ENCODE results near the gene LNX2. TPM values are rescaled to one million over a fixed set of nuclear protein-coding genes. Genes with fewer than 3 reads are reported as not detected.

Gene LNX2
- total and polyA plus RNA-seq, 9 donors = 3.6 to 9.8 (median 7.8) TPM

DNA sequence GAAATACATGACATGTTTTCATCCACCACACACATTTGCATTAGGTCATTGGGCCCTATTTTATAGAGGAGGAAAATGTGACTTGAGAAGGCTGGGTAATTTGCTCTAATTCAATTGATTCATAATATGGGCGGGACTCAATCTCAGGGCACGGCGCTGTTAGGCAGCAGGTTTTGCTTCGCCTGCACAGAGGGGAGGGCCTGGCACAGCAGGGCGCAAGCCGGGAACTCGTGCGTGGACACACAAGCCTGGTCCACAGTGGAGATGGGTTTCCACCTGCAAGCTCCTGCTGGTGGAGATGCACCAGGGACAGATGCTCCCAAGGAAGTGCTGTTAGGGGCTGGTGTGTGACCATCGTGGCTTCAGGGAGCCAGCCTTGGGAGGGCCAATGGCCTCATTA, 111.5 kb downstream of the LNX2 start:
- DNase-seq = no peak
- H3K36me3 ChIP-seq = no peaks in the 10 kb centered on the region
- H3K27me3 ChIP-seq = no peaks in the 10 kb centered on the region
- no peak overlapping the region for H3K27ac ChIP-seq
- H3K4me3 ChIP-seq = no peak overlapping the region
- TF ChIP-seq POLR2A (IDR thresholded peaks at IDR 0.05) = no peak
- no peak for TF ChIP-seq EP300 (IDR thresholded peaks at IDR 0.05)
- TF ChIP-seq, protein P1, sequence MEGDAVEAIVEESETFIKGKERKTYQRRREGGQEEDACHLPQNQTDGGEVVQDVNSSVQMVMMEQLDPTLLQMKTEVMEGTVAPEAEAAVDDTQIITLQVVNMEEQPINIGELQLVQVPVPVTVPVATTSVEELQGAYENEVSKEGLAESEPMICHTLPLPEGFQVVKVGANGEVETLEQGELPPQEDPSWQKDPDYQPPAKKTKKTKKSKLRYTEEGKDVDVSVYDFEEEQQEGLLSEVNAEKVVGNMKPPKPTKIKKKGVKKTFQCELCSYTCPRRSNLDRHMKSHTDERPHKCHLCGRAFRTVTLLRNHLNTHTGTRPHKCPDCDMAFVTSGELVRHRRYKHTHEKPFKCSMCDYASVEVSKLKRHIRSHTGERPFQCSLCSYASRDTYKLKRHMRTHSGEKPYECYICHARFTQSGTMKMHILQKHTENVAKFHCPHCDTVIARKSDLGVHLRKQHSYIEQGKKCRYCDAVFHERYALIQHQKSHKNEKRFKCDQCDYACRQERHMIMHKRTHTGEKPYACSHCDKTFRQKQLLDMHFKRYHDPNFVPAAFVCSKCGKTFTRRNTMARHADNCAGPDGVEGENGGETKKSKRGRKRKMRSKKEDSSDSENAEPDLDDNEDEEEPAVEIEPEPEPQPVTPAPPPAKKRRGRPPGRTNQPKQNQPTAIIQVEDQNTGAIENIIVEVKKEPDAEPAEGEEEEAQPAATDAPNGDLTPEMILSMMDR (IDR thresholded peaks at IDR 0.05) = no peak
- intact Hi-C loops (cut with DNase I) = loop anchor here in 1 of 4 donors (10.0 kb wide), 1 partner anchor 754 kb away; no protein-coding TSS in a partner anchor
- no peaks in the 10 kb centered on the region for H3K4me1 ChIP-seq (ENCODE audit: insufficient read depth)
- no peaks in the 10 kb centered on the region for H3K9me3 ChIP-seq
- 90% methylated on average over 9 of the region's 9 CpGs for WGBS, 3 donors

DNA sequence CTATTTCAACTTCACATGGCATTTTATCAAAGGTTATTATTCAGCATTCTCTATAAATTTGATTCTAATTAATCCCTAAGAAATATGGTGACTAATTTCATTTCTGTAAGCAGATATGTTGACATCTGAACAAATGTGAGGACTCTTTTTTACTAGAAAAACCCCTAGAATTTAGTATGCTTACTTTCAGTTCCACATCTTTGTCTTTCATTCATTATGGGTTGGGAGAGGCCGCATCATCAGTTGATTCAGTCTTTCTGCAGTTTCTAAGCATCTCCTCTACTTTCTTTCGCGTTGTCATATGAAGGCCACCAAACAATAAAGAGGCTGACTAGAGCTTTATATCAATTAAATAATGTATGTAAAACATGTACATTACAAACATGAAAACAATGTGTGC, 114.5 kb downstream of the LNX2 start:
- 94 to 98% (median 94%) methylated on average over 3 of the region's 3 CpGs for WGBS, 3 donors
- Histone ChIP-seq H3K4me3 (no peak overlapping the region), H3K36me3 (no peaks in the 10 kb centered on the region), H3K9me3 (no peaks in the 10 kb centered on the region), H3K27ac (no peak overlapping the region), H3K4me1 (ENCODE audit: insufficient read depth) (no peaks in the 10 kb centered on the region), H3K27me3 (no peaks in the 10 kb centered on the region)
- TF ChIP-seq POLR2A (IDR thresholded peaks at IDR 0.05) = no peak
- TF ChIP-seq, protein P1 (IDR thresholded peaks at IDR 0.05) = no peak
- no peak for TF ChIP-seq EP300 (IDR thresholded peaks at IDR 0.05)
- DNase-seq = no peak
- intact Hi-C loops (cut with DNase I) = loop anchor here in 1 of 4 donors (10.0 kb wide), 1 partner anchor 751 kb away; no protein-coding TSS in a partner anchor

DNA sequence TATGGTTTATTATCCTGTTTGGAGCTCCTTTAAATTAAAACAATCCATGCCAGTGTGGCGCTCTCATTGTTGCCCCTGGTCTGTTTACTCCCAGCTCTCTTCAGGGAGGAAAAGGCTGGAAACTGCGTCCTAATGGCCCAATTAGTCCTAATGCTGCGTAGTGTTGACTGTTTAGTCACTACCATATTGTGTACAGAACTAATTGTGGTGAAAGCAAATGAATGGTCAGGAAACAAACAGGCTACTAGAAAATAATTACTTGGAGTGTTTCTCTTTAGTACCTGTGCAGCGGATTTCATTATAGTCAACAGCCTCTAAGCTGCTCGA, 115.5 kb downstream of the LNX2 start:
- 87 to 97% (median 96%) methylated on average over 5 of the region's 5 CpGs for WGBS, 3 donors
- Histone ChIP-seq H3K4me3 (no peak overlapping the region), H3K9me3 (no peaks in the 10 kb centered on the region), H3K27me3 (no peaks in the 10 kb centered on the region), H3K36me3 (no peaks in the 10 kb centered on the region), H3K27ac (no peak overlapping the region), H3K4me1 (ENCODE audit: insufficient read depth) (no peaks in the 10 kb centered on the region)
- TF ChIP-seq POLR2A (IDR thresholded peaks at IDR 0.05) = no peak
- TF ChIP-seq, protein P1 (IDR thresholded peaks at IDR 0.05) = no peak
- no peak for TF ChIP-seq EP300 (IDR thresholded peaks at IDR 0.05)
- DNase-seq = no peak
- intact Hi-C loops (cut with DNase I) = loop anchor here in 1 of 4 donors (10.0 kb wide), 1 partner anchor 750 kb away; no protein-coding TSS in a partner anchor

DNA sequence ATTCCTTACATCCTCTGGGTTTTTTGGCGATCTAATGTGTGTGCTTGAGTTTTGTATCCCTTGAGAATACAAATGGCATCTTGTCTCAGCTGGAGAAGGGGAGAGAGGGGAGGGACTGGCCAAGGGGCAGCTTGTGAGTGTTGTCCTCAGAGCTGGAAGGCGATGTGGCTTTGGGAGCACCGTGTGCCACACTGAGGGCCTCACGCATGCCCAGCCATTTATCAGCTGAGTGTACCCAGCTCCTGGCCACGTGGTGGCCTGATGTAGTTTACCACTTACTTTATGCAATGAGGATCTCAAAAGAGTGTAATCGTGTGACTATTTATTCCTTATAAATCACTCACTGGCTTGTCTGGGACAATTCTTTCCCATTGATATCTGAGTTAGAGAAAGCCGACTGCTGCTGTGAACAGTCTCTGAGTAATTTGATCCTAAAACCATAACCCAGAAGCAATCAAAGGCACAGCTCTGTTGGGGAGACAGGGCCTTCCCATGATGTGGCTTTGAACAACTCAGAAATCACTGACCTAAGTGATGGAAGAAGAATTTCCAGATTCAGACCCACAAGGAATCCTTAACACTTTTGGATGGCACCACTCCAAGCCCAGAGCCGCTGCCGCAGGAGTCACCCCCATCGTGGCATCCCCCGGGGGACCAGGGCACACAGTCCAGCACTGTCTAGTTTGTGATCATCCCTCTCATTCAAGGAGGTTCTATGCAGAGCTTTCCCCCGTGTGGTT, 116.0 kb downstream of the LNX2 start:
- intact Hi-C loops (cut with DNase I) = loop anchor here in 1 of 4 donors (10.0 kb wide), 1 partner anchor 749 kb away; no protein-coding TSS in a partner anchor
- H3K4me1 ChIP-seq (ENCODE audit: insufficient read depth) = no peaks in the 10 kb centered on the region
- H3K36me3 ChIP-seq = no peaks in the 10 kb centered on the region
- H3K27me3 ChIP-seq = no peaks in the 10 kb centered on the region
- no peaks in the 10 kb centered on the region for H3K9me3 ChIP-seq
- DNase-seq = no peak
- no peak overlapping the region for H3K27ac ChIP-seq
- H3K4me3 ChIP-seq = no peak overlapping the region
- 73 to 78% (median 77%) methylated on average over 12 of the region's 12 CpGs for WGBS, 3 donors
- no peak for TF ChIP-seq POLR2A (IDR thresholded peaks at IDR 0.05)
- TF ChIP-seq, protein P1 (IDR thresholded peaks at IDR 0.05) = no peak
- no peak for TF ChIP-seq EP300 (IDR thresholded peaks at IDR 0.05)
